H9 (cell line): ENCODE results near the gene BCL7C. TPM values are rescaled to one million over a fixed set of nuclear protein-coding genes. Genes with fewer than 3 reads are reported as not detected.

Experiments used
- DNase-seq: peaks from one replicate; pipeline ENCODE4 v3.0.0-alpha.2; 2017
- H2AFZ ChIP-seq: one replicate; pipeline ENCODE4 v1.6.1; 2013; ENCODE audit warnings: mild to moderate bottlenecking, low read length, control low read depth, moderate library complexity
- H2AK5ac ChIP-seq: 2 replicates; pipeline ENCODE4 v1.6.1; 2013; ENCODE audit warnings: low read length, control low read depth, mixed read lengths; ENCODE audit not compliant: insufficient read length
- H2BK120ac ChIP-seq: one replicate; pipeline ENCODE4 v1.6.1; 2013; ENCODE audit warnings: low read depth, mild to moderate bottlenecking, low read length, control low read depth, inconsistent platforms; ENCODE audit not compliant: poor library complexity, severe bottlenecking
- H2BK12ac ChIP-seq: 2 replicates; pipeline ENCODE4 v1.6.1; 2013; ENCODE audit warnings: low read length, control low read depth, mixed read lengths, low read depth; ENCODE audit not compliant: insufficient read length
- H2BK15ac ChIP-seq: 2 replicates; pipeline ENCODE4 v1.6.1; 2013; ENCODE audit warnings: low read depth, low read length, control low read depth
- H2BK20ac ChIP-seq: one replicate; pipeline ENCODE4 v1.6.1; 2013; ENCODE audit warnings: low read depth, mild to moderate bottlenecking, low read length, control low read depth, inconsistent platforms; ENCODE audit not compliant: poor library complexity, severe bottlenecking
- H2BK5ac ChIP-seq: 2 replicates; pipeline ENCODE4 v1.6.1; 2013; ENCODE audit warnings: low read length, control low read depth, mixed read lengths; ENCODE audit not compliant: insufficient read length
- H3K14ac ChIP-seq: 2 replicates; pipeline ENCODE4 v1.6.1; 2013; ENCODE audit warnings: low read length, control low read depth; ENCODE audit not compliant: insufficient read depth
- H3K18ac ChIP-seq: 2 replicates; pipeline ENCODE4 v1.6.1; 2013; ENCODE audit warnings: low read depth, mild to moderate bottlenecking, mixed read lengths, low read length, control low read depth; ENCODE audit not compliant: insufficient read length
- H3K23ac ChIP-seq: 2 replicates; pipeline ENCODE4 v1.6.1; 2013; ENCODE audit warnings: low read length, control low read depth, mixed read lengths, low read depth; ENCODE audit not compliant: insufficient read length
- H3K23me2 ChIP-seq: 2 replicates; pipeline ENCODE4 v1.6.1; 2013; ENCODE audit warnings: low read depth, mild to moderate bottlenecking, mixed read lengths, low read length, control low read depth; ENCODE audit not compliant: insufficient read length, poor library complexity, severe bottlenecking
- H3K27ac ChIP-seq: 2 replicates; pipeline ENCODE4 v1.5.1; 2013; ENCODE audit warnings: low read length, control low read depth, mixed read lengths, low read depth; ENCODE audit not compliant: insufficient read length
- H3K27me3 ChIP-seq: 2 replicates; pipeline ENCODE4 v1.6.1; 2013; ENCODE audit warnings: low read length, control low read depth, inconsistent platforms; ENCODE audit not compliant: insufficient read depth
- H3K4ac ChIP-seq: 2 replicates; pipeline ENCODE4 v1.6.1; 2013; ENCODE audit warnings: low read depth, mild to moderate bottlenecking, control low read depth, inconsistent platforms, low read length, moderate library complexity
- H3K4me1 ChIP-seq: 2 replicates; pipeline ENCODE4 v1.6.1; 2013; ENCODE audit warnings: low read length, control low read depth, inconsistent platforms; ENCODE audit not compliant: insufficient read depth
- H3K4me2 ChIP-seq: 2 replicates; pipeline ENCODE4 v1.6.1; 2013; ENCODE audit warnings: low read length, control low read depth, mixed read lengths; ENCODE audit not compliant: insufficient read length, insufficient read depth
- H3K56ac ChIP-seq: 2 replicates; pipeline ENCODE4 v1.6.1; 2013; ENCODE audit warnings: low read depth, mild to moderate bottlenecking, mixed read lengths, low read length, control low read depth; ENCODE audit not compliant: insufficient read length
- H3K79me1 ChIP-seq: 2 replicates; pipeline ENCODE4 v1.6.1; 2013; ENCODE audit warnings: low read depth, mild to moderate bottlenecking, moderate library complexity, low read length, control low read depth, inconsistent platforms; ENCODE audit not compliant: insufficient read depth, poor library complexity, severe bottlenecking
- H3K79me2 ChIP-seq: 2 replicates; pipeline ENCODE4 v1.6.1; 2013; ENCODE audit warnings: low read length, control low read depth, inconsistent platforms; ENCODE audit not compliant: insufficient read depth
- H3K9ac ChIP-seq: 2 replicates; pipeline ENCODE4 v1.6.1; 2013; ENCODE audit warnings: low read length, control low read depth, mixed read lengths; ENCODE audit not compliant: insufficient read length; ENCODE audit errors: extremely low read depth
- H3K9me3 ChIP-seq: one replicate; pipeline ENCODE4 v1.6.1; 2013; ENCODE audit warnings: low read depth, low read length, inconsistent platforms; ENCODE audit not compliant: control insufficient read depth
- H3T11ph ChIP-seq: one replicate; pipeline ENCODE4 v1.6.1; 2013; ENCODE audit warnings: mild to moderate bottlenecking, low read length, control low read depth, inconsistent platforms
- H4K20me1 ChIP-seq: one replicate; pipeline ENCODE4 v1.6.1; 2013; ENCODE audit not compliant: control insufficient read depth, insufficient read length, insufficient read depth
- H4K5ac ChIP-seq: 2 replicates; pipeline ENCODE4 v1.6.1; 2013; ENCODE audit warnings: low read depth, mild to moderate bottlenecking, mixed read lengths, low read length, control low read depth; ENCODE audit not compliant: insufficient read length
- H4K8ac ChIP-seq: replicated peaks from 2 replicates; pipeline ENCODE4 v1.6.1; 2013; ENCODE audit warnings: low read length, control low read depth, mixed read lengths, low read depth; ENCODE audit not compliant: insufficient read length
- H4K91ac ChIP-seq: 2 replicates; pipeline ENCODE4 v1.6.1; 2013; ENCODE audit warnings: low read depth, mild to moderate bottlenecking, moderate library complexity, mixed read lengths, low read length, control low read depth; ENCODE audit not compliant: insufficient read length
- H3K27ac Mint-ChIP-seq, 3 experiments: 2 replicates in 2 of 3; 3 replicates in 1 of 3; pipeline ENCODE4 v1.8.0; 2020 to 2021; ENCODE audit warnings: mixed read lengths in 3 of 3, mild to moderate bottlenecking in 1 of 3, moderate library complexity in 1 of 3
- H3K27me3 Mint-ChIP-seq: 2 replicates; pipeline ENCODE4 v1.8.0; 2021; ENCODE audit warnings: low read depth, mild to moderate bottlenecking, moderate library complexity, mixed read lengths
- H3K36me3 Mint-ChIP-seq, 3 experiments: 2 replicates in 2 of 3; 3 replicates in 1 of 3; pipeline ENCODE4 v1.8.0; 2020 to 2021; ENCODE audit warnings: low read depth in 3 of 3, mixed read lengths in 3 of 3; ENCODE audit not compliant: insufficient read depth in 1 of 3
- H3K4me1 Mint-ChIP-seq, 2 experiments: 2 replicates each; pipeline ENCODE4 v1.8.0; 2020; ENCODE audit warnings: mixed read lengths in 2 of 2
- H3K4me3 Mint-ChIP-seq, 2 experiments: 2 replicates in 1 of 2; 3 replicates in 1 of 2; pipeline ENCODE4 v1.8.0; 2020 to 2021; ENCODE audit warnings: mild to moderate bottlenecking in 2 of 2, mixed read lengths in 2 of 2, moderate library complexity in 1 of 2
- H3K9me3 Mint-ChIP-seq, 2 experiments: 2 replicates in 1 of 2; 3 replicates in 1 of 2; pipeline ENCODE4 v1.8.0; 2020; ENCODE audit warnings: mild to moderate bottlenecking in 2 of 2, mixed read lengths in 2 of 2, moderate library complexity in 1 of 2
- CTCF ChIP-seq: fragments of 200-600 bp; sonication (generic); conservative IDR thresholded peaks from 3 replicates; pipeline ENCODE4 v1.8.0; 2021; ENCODE audit warnings: antibody characterized with exemption, mild to moderate bottlenecking
- WGBS: extraction: QIAGEN DNeasy Blood & Tissue Kit; methylation state at CpG from one replicate; pipeline ENCODE4 v1.1.7; 2013; ENCODE audit warnings: missing lambda C conversion rate, low lambda C conversion rate, mixed read lengths; ENCODE audit not compliant: insufficient read length; ENCODE audit errors: extremely low coverage; 5-methylcytosine and 5-hydroxymethylcytosine counted together
- total RNA-seq: library from RNA; stranded (reverse); gene quantifications from 2 replicates; pipeline ENCODE4 v1.2.1, GENCODE V29; 2021

BCL7C gene
- total RNA-seq, 1 experiment from 2014 or later, result 18.3 TPM

GRCh38 chr16:30889721-30890120, 4.2 kb downstream of the BCL7C start:
- WGBS, result no CpG with 5 or more reads among the region's 5 CpGs
- H3K9me3 Mint-ChIP-seq, result no peaks in the 10 kb centered on the region; a peak in 1 of 5 replicates
- no peak overlapping the region for H2AK5ac ChIP-seq

More at GRCh38 chr16:30889721-30890120, 4.2 kb downstream of the BCL7C start:
- no peak for DNase-seq
- H3K27ac Mint-ChIP-seq, result no peak overlapping the region
- no peak overlapping the region for H3K14ac ChIP-seq
- peaks cover 5 to 23% (median 21%) of the 10 kb centered on the region in 3 experiments for H3K36me3 Mint-ChIP-seq
- H3K79me2 ChIP-seq, result no peaks in the 10 kb centered on the region
- H3K27ac ChIP-seq, result no peak overlapping the region
- H3K4me1 ChIP-seq, result no peaks in the 10 kb centered on the region
- H3K56ac ChIP-seq, result no peak overlapping the region
- no peak overlapping the region for H4K91ac ChIP-seq
- H3K27me3 ChIP-seq, result no peaks in the 10 kb centered on the region
- H2BK15ac ChIP-seq, result no peak overlapping the region
- H2BK20ac ChIP-seq, result no peak overlapping the region
- H3K4me3 Mint-ChIP-seq, result peak overlapping the region in 1 of 2 experiments; percentile 4; a peak in 1 of 5 replicates
- peaks cover 2% of the 10 kb centered on the region for H4K20me1 ChIP-seq
- no peaks in the 10 kb centered on the region for H3K9me3 ChIP-seq
- no peak overlapping the region for H3K23ac ChIP-seq
- H3K4ac ChIP-seq, result no peak overlapping the region
- H3T11ph ChIP-seq, result no peak overlapping the region
- no peak overlapping the region for H2BK12ac ChIP-seq
- no peak overlapping the region for H3K4me2 ChIP-seq
- H3K18ac ChIP-seq, result no peak overlapping the region
- no peak overlapping the region for H2BK5ac ChIP-seq
- H3K27me3 Mint-ChIP-seq, result peaks cover 6% of the 10 kb centered on the region
- no peak overlapping the region for H4K5ac ChIP-seq
- H3K23me2 ChIP-seq, result peaks cover 8% of the 10 kb centered on the region
- no peak overlapping the region for H2AFZ ChIP-seq
- TF ChIP-seq CTCF, result no peak
- H3K79me1 ChIP-seq, result no peaks in the 10 kb centered on the region
- no peak overlapping the region for H2BK120ac ChIP-seq
- peaks cover 8 to 15% of the 10 kb centered on the region in 2 experiments for H3K4me1 Mint-ChIP-seq
- H3K9ac ChIP-seq, result no peak overlapping the region
- no peak overlapping the region for H4K8ac ChIP-seq
